ENCODE measurements around the gene LEKR1.
"Not testable (repeated sequence)": the region's sequence is repeated elsewhere in the genome, so short reads cannot be mapped to it uniquely, and the experiment has no call there.

LEKR1 gene

GRCh38 chr3:156898296-156898880, 72.2 kb downstream of the LEKR1 start:
- ATAC-seq: no peak
- no peak overlapping the region for H3K27ac Mint-ChIP-seq

GRCh38 chr3:156899951-156900350, 73.8 kb downstream of the LEKR1 start:
- Mint-ChIP-seq H3K4me3 (no peak overlapping the region), H3K4me1 (no peaks in the 10 kb centered on the region), H3K27ac (no peak overlapping the region), H3K27me3 (no peaks in the 10 kb centered on the region), H3K9me3 (peaks cover 1 to 15% of the 10 kb centered on the region in 2 donors)
- DNase-seq: no peak
- no peak for ATAC-seq

More at GRCh38 chr3:156898296-156898880, 72.2 kb downstream of the LEKR1 start:
- Mint-ChIP-seq H3K4me3 (no peak overlapping the region), H3K27me3 (no peaks in the 10 kb centered on the region), H3K9me3 (peaks cover 8 to 28% of the 10 kb centered on the region in 2 donors), H3K4me1 (no peaks in the 10 kb centered on the region)
- DNase-seq: no peak

GRCh38 chr3:156902916-156903315, 76.8 kb downstream of the LEKR1 start:
- DNase-seq (no peak), ATAC-seq (no peak)
- H3K9me3 Mint-ChIP-seq: no peaks in the 10 kb centered on the region
- no peaks in the 10 kb centered on the region for H3K27me3 Mint-ChIP-seq
- H3K27ac Mint-ChIP-seq: no peak overlapping the region
- H3K4me3 Mint-ChIP-seq: no peak overlapping the region
- no peaks in the 10 kb centered on the region for H3K4me1 Mint-ChIP-seq

- H3K9me3 Mint-ChIP-seq: no peaks in the 10 kb centered on the region
- H3K4me1 Mint-ChIP-seq: no peaks in the 10 kb centered on the region
- DNase-seq (no peak), ATAC-seq (no peak)
- no peaks in the 10 kb centered on the region for H3K27me3 Mint-ChIP-seq
- no peak overlapping the region for H3K4me3 Mint-ChIP-seq
- H3K27ac Mint-ChIP-seq: no peak overlapping the region
These were observed 80.1 kb downstream of the LEKR1 start for GRCh38 chr3:156906275-156906674.

- H3K27ac Mint-ChIP-seq: no peak overlapping the region
- no peaks in the 10 kb centered on the region for H3K4me1 Mint-ChIP-seq
- no peaks in the 10 kb centered on the region for H3K27me3 Mint-ChIP-seq
- ATAC-seq (no peak), DNase-seq (no peak)
- H3K9me3 Mint-ChIP-seq: no peaks in the 10 kb centered on the region
- no peak overlapping the region for H3K4me3 Mint-ChIP-seq
These were observed 82.2 kb downstream of the LEKR1 start for GRCh38 chr3:156908398-156908797.

- no peak overlapping the region for H3K4me3 Mint-ChIP-seq
- ATAC-seq (no peak), DNase-seq (no peak)
- no peaks in the 10 kb centered on the region for H3K27me3 Mint-ChIP-seq
- peak overlapping the region in 1 of 2 donors; percentile 55 for H3K27ac Mint-ChIP-seq
- H3K4me1 Mint-ChIP-seq: no peaks in the 10 kb centered on the region
- peaks cover 0 to 9% of the 10 kb centered on the region in 2 donors for H3K9me3 Mint-ChIP-seq
These were observed 83.9 kb downstream of the LEKR1 start for GRCh38 chr3:156910022-156910421.

GRCh38 chr3:156910831-156911230, 84.7 kb downstream of the LEKR1 start:
- not testable (repeated sequence) for H3K27ac Mint-ChIP-seq, DNase-seq, H3K27me3 Mint-ChIP-seq, ATAC-seq, H3K4me3 Mint-ChIP-seq, H3K4me1 Mint-ChIP-seq
- peaks cover 3 to 13% of the 10 kb centered on the region in 2 donors for H3K9me3 Mint-ChIP-seq

- peaks cover 7 to 13% of the 10 kb centered on the region in 2 donors for H3K9me3 Mint-ChIP-seq
- H3K4me3 Mint-ChIP-seq, DNase-seq, H3K27me3 Mint-ChIP-seq, H3K4me1 Mint-ChIP-seq, ATAC-seq, H3K27ac Mint-ChIP-seq: not testable (repeated sequence)
These were observed 88.1 kb downstream of the LEKR1 start for GRCh38 chr3:156914300-156914699.

GRCh38 chr3:156915372-156915771, 89.2 kb downstream of the LEKR1 start:
- ATAC-seq (no peak), DNase-seq (no peak)
- Mint-ChIP-seq H3K27me3 (no peaks in the 10 kb centered on the region), H3K4me3 (no peak overlapping the region), H3K27ac (no peak overlapping the region), H3K9me3 (peaks cover 7 to 13% of the 10 kb centered on the region in 2 donors), H3K4me1 (no peaks in the 10 kb centered on the region)

GRCh38 chr3:156918746-156919145, 92.6 kb downstream of the LEKR1 start:
- no peaks in the 10 kb centered on the region for H3K4me1 Mint-ChIP-seq
- H3K4me3 Mint-ChIP-seq: no peak overlapping the region
- no peak overlapping the region for H3K27ac Mint-ChIP-seq
- H3K27me3 Mint-ChIP-seq: no peaks in the 10 kb centered on the region
- DNase-seq: no peak
- no peak for ATAC-seq
- peaks cover 7 to 14% of the 10 kb centered on the region in 2 donors for H3K9me3 Mint-ChIP-seq

GRCh38 chr3:156919818-156920217, 93.7 kb downstream of the LEKR1 start:
- ATAC-seq (no peak), DNase-seq (no peak)
- H3K27me3 Mint-ChIP-seq: no peaks in the 10 kb centered on the region
- H3K4me1 Mint-ChIP-seq: no peaks in the 10 kb centered on the region
- no peak overlapping the region for H3K4me3 Mint-ChIP-seq
- no peak overlapping the region for H3K27ac Mint-ChIP-seq
- peaks cover 7 to 13% of the 10 kb centered on the region in 2 donors for H3K9me3 Mint-ChIP-seq

GRCh38 chr3:156920399-156920798, 94.2 kb downstream of the LEKR1 start:
- no peaks in the 10 kb centered on the region for H3K4me1 Mint-ChIP-seq
- H3K27ac Mint-ChIP-seq: no peak overlapping the region
- H3K9me3 Mint-ChIP-seq: peaks cover 7% of the 10 kb centered on the region in 2 donors
- no peaks in the 10 kb centered on the region for H3K27me3 Mint-ChIP-seq
- ATAC-seq (no peak), DNase-seq (no peak)
- no peak overlapping the region for H3K4me3 Mint-ChIP-seq

- DNase-seq: no peak
- Mint-ChIP-seq H3K4me1 (no peaks in the 10 kb centered on the region), H3K27me3 (no peaks in the 10 kb centered on the region), H3K27ac (no peak overlapping the region), H3K9me3 (peaks cover 7 to 15% of the 10 kb centered on the region in 2 donors), H3K4me3 (no peak overlapping the region)
- no peak for ATAC-seq
These were observed 97.2 kb downstream of the LEKR1 start for GRCh38 chr3:156923349-156923748.

- H3K9me3 Mint-ChIP-seq: no peaks in the 10 kb centered on the region
- no peak for ATAC-seq
- H3K27ac Mint-ChIP-seq: no peak overlapping the region
- no peaks in the 10 kb centered on the region for H3K27me3 Mint-ChIP-seq
- no peak overlapping the region for H3K4me3 Mint-ChIP-seq
- DNase-seq: no peak
- H3K4me1 Mint-ChIP-seq: no peaks in the 10 kb centered on the region
These were observed 112.6 kb downstream of the LEKR1 start for GRCh38 chr3:156938724-156939123.

- Mint-ChIP-seq H3K9me3 (no peaks in the 10 kb centered on the region), H3K4me1 (no peaks in the 10 kb centered on the region), H3K27me3 (no peaks in the 10 kb centered on the region), H3K27ac (no peak overlapping the region), H3K4me3 (no peak overlapping the region)
- DNase-seq (no peak), ATAC-seq (no peak)
These were observed 113.2 kb downstream of the LEKR1 start for GRCh38 chr3:156939315-156939714.

- Mint-ChIP-seq H3K4me3 (no peak overlapping the region), H3K9me3 (no peaks in the 10 kb centered on the region), H3K4me1 (no peaks in the 10 kb centered on the region), H3K27ac (no peak overlapping the region), H3K27me3 (peaks cover 13% of the 10 kb centered on the region)
- no peak for DNase-seq
- ATAC-seq: no peak
These were observed 115.2 kb downstream of the LEKR1 start for GRCh38 chr3:156941311-156941710.

Measured in stimulated activated naive CD8-positive, alpha-beta T cell treated with anti-CD3 and anti-CD28 coated beads, Interleukin-15, amount 100 ng/mL, for 72 hours (primary cell).